SK-N-SH treated with all-trans-retinoic acid at 6 μM for 48 hours (cell line): ENCODE measurements around the gene AMOTL2.

ENCODE experiments used
- ATAC-seq: fragments of 200-7000 bp; cut with Tn5 transposase; 3 replicates; pipeline ENCODE4 v1.9.1; 2020; ENCODE audit warnings: mild to moderate bottlenecking, moderate library complexity
- ARNTL ChIP-seq: fragments of 450-650 bp; formaldehyde crosslinking; IDR thresholded peaks from 2 replicates; pipeline ENCODE4 v1.5.0; 2020; ENCODE audit warnings: low read depth, mild to moderate bottlenecking, moderate library complexity, borderline replicate concordance
- BACH2 ChIP-seq: fragments of 250-450 bp; sonication (Bioruptor Pico); IDR thresholded peaks from 2 replicates; pipeline ENCODE4 v1.9.0; 2021; ENCODE audit warnings: mild to moderate bottlenecking, borderline replicate concordance
- CREB5 ChIP-seq: fragments of 250-450 bp; sonication (Bioruptor Pico); IDR thresholded peaks from 2 replicates; pipeline ENCODE4 v1.5.1; 2020; ENCODE audit warnings: low read depth, mild to moderate bottlenecking, moderate library complexity
- CSDC2 ChIP-seq: fragments of 250-450 bp; sonication (Bioruptor Pico); IDR thresholded peaks from 2 replicates; pipeline ENCODE4 v1.5.0; 2020; ENCODE audit warnings: mild to moderate bottlenecking, moderate library complexity
- CSRNP3 ChIP-seq: fragments of 250-450 bp; sonication (Bioruptor Pico); IDR thresholded peaks from 2 replicates; pipeline ENCODE4 v1.5.1; 2021; ENCODE audit warnings: mild to moderate bottlenecking, moderate library complexity
- ESRRG ChIP-seq: fragments of 250-450 bp; sonication (Bioruptor Pico); IDR thresholded peaks from 2 replicates; pipeline ENCODE4 v1.6.1; 2021; ENCODE audit warnings: mild to moderate bottlenecking
- GLIS3 ChIP-seq: fragments of 250-450 bp; sonication (Bioruptor Pico); IDR thresholded peaks from 2 replicates; pipeline ENCODE4 v1.5.0; 2020; ENCODE audit warnings: mild to moderate bottlenecking, moderate library complexity
- OSR1 ChIP-seq: fragments of 250-450 bp; sonication (Bioruptor Pico); IDR thresholded peaks from 2 replicates; pipeline ENCODE4 v1.8.0; 2022; ENCODE audit warnings: moderate library complexity, mild to moderate bottlenecking, inconsistent platforms
- POU6F1 ChIP-seq: fragments of 250-450 bp; sonication (Bioruptor Pico); IDR thresholded peaks from 2 replicates; pipeline ENCODE4 v1.8.0; 2021; ENCODE audit warnings: low read depth, mild to moderate bottlenecking, moderate library complexity, borderline replicate concordance
- PPARA ChIP-seq: fragments of 250-450 bp; sonication (Bioruptor Pico); IDR thresholded peaks from 2 replicates; pipeline ENCODE4 v1.5.0; 2020; ENCODE audit warnings: mild to moderate bottlenecking, borderline replicate concordance
- RARB ChIP-seq: fragments of 250-450 bp; sonication (Bioruptor Pico); IDR thresholded peaks from 2 replicates; pipeline ENCODE4 v1.8.0; 2021; ENCODE audit warnings: mild to moderate bottlenecking, moderate library complexity
- SNAI2 ChIP-seq: fragments of 250-450 bp; sonication (Bioruptor Pico); IDR thresholded peaks from 2 replicates; pipeline ENCODE4 v1.5.0; 2020; ENCODE audit warnings: mild to moderate bottlenecking, moderate library complexity
- TCF4 ChIP-seq: fragments of 250-450 bp; sonication (Bioruptor Pico); IDR thresholded peaks from 2 replicates; pipeline ENCODE4 v1.8.0; 2021; ENCODE audit warnings: mild to moderate bottlenecking, moderate library complexity, borderline replicate concordance
- TSHZ2 ChIP-seq: fragments of 250-450 bp; sonication (Bioruptor Pico); IDR thresholded peaks from 2 replicates; pipeline ENCODE4 v1.5.0; 2020; ENCODE audit warnings: mild to moderate bottlenecking, moderate library complexity
- ZC3H10 ChIP-seq: fragments of 250-450 bp; sonication (Bioruptor Pico); IDR thresholded peaks from 2 replicates; pipeline ENCODE4 v1.5.1; 2021; ENCODE audit warnings: mild to moderate bottlenecking, moderate library complexity
- ZFP3 ChIP-seq: fragments of 250-450 bp; sonication (Bioruptor Pico); IDR thresholded peaks from 2 replicates; pipeline ENCODE4 v1.5.0; 2020; ENCODE audit warnings: mild to moderate bottlenecking, moderate library complexity
- ZFP30 ChIP-seq: fragments of 450-650 bp; formaldehyde crosslinking; IDR thresholded peaks from 2 replicates; pipeline ENCODE4 v1.5.0; 2022; ENCODE audit warnings: mild to moderate bottlenecking, moderate library complexity
- ZNF565 ChIP-seq: fragments of 450-650 bp; formaldehyde crosslinking; conservative IDR thresholded peaks from 2 replicates; pipeline ENCODE4 v1.5.0; 2020; ENCODE audit warnings: low read depth, mild to moderate bottlenecking, moderate library complexity
- ZNF70 ChIP-seq: fragments of 450-650 bp; formaldehyde crosslinking; IDR thresholded peaks from 2 replicates; pipeline ENCODE4 v1.5.0; 2020; ENCODE audit warnings: mild to moderate bottlenecking, moderate library complexity
- ZNF8 ChIP-seq: fragments of 450-650 bp; formaldehyde crosslinking; IDR thresholded peaks from 2 replicates; pipeline ENCODE4 v1.5.0; 2020; ENCODE audit warnings: mild to moderate bottlenecking, moderate library complexity
- TF ChIP-seq, protein P1 (sequence below): fragments of 250-450 bp; sonication (Bioruptor Pico); IDR thresholded peaks from 2 replicates; pipeline ENCODE4 v1.8.0; 2020; ENCODE audit warnings: mild to moderate bottlenecking, moderate library complexity, borderline replicate concordance

AMOTL2 gene

DNA sequence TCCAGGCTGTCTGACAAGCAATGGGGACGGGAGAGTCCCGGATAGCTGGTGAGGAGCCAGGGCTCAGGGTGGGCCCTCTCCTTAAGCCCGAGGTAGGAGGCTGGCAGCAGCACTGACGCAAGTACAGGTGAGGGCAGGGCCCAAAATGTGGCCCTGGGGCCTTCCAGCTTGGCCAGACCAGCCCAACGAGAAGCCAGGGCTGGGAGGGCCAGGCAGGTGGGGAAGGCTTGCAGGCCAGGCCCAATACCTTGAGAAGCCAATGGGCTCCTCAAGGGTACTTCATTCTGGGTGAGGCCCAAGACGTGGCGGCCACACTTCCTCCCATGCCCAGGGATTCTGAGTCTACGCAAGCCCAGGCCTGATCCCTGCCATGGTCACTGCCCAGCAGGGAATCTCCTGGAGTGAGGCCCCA is 37.2 kb downstream of the AMOTL2 start:
- ATAC-seq: no peak
- TF ChIP-seq ZC3H10 (CRISPR knock-in tag): no peak
- no peak for TF ChIP-seq ZNF70 (CRISPR knock-in tag)
- TF ChIP-seq POU6F1 (CRISPR knock-in tag): no peak
- TF ChIP-seq CSDC2 (CRISPR knock-in tag): no peak
- TF ChIP-seq CSRNP3 (CRISPR knock-in tag): no peak
- no peak for TF ChIP-seq ZFP3 (CRISPR knock-in tag)
- no peak for TF ChIP-seq ZFP30
- no peak for TF ChIP-seq TSHZ2 (CRISPR knock-in tag)
- TF ChIP-seq CREB5 (CRISPR knock-in tag): no peak
- no peak for TF ChIP-seq RARB (CRISPR knock-in tag)
- no peak for TF ChIP-seq ZNF8
- no peak for TF ChIP-seq PPARA
- TF ChIP-seq OSR1 (CRISPR knock-in tag): no peak
- TF ChIP-seq TCF4 (CRISPR knock-in tag): no peak
- no peak for TF ChIP-seq ARNTL (CRISPR knock-in tag)
- TF ChIP-seq BACH2 (CRISPR knock-in tag): no peak
- TF ChIP-seq, protein P1, sequence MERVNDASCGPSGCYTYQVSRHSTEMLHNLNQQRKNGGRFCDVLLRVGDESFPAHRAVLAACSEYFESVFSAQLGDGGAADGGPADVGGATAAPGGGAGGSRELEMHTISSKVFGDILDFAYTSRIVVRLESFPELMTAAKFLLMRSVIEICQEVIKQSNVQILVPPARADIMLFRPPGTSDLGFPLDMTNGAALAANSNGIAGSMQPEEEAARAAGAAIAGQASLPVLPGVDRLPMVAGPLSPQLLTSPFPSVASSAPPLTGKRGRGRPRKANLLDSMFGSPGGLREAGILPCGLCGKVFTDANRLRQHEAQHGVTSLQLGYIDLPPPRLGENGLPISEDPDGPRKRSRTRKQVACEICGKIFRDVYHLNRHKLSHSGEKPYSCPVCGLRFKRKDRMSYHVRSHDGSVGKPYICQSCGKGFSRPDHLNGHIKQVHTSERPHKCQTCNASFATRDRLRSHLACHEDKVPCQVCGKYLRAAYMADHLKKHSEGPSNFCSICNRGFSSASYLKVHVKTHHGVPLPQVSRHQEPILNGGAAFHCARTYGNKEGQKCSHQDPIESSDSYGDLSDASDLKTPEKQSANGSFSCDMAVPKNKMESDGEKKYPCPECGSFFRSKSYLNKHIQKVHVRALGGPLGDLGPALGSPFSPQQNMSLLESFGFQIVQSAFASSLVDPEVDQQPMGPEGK (CRISPR knock-in tag): no peak
- TF ChIP-seq GLIS3 (CRISPR knock-in tag): no peak
- TF ChIP-seq SNAI2: no peak
- no peak for TF ChIP-seq ESRRG (CRISPR knock-in tag)
- TF ChIP-seq, all 23 proteins: peak for 0

DNA sequence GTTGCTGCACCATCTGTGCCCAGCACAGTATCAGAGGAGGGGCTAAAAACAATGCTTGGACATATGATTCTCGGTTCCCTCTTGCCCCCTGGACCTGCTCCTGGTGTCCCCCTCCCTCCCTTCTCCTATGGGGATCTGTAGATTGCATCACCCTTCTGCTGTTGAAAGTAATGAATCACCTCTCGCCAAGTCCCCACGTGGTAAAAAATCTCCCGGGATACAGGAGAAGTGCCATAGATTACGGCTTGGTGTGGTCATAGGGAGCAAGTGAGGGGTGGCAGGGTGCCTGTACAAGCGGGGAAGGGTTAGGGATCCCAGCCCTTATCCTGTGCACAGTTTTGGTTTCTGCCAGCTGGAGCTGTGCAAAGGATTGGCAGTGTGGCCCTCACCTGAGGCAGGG is 37.7 kb downstream of the AMOTL2 start:
- TF ChIP-seq OSR1 (CRISPR knock-in tag): no peak
- TF ChIP-seq ZFP3 (CRISPR knock-in tag): no peak
- TF ChIP-seq SNAI2: no peak
- TF ChIP-seq POU6F1 (CRISPR knock-in tag): no peak
- TF ChIP-seq, protein P1 (CRISPR knock-in tag): no peak
- TF ChIP-seq ZNF70 (CRISPR knock-in tag): no peak
- TF ChIP-seq RARB (CRISPR knock-in tag): no peak
- no peak for TF ChIP-seq ZNF565 (CRISPR knock-in tag)
- no peak for TF ChIP-seq PPARA
- no peak for TF ChIP-seq ZFP30
- no peak for TF ChIP-seq TCF4 (CRISPR knock-in tag)
- no peak for TF ChIP-seq ZNF8
- TF ChIP-seq ARNTL (CRISPR knock-in tag): no peak
- no peak for ATAC-seq
